Kidney epithelial cell (primary cell): ENCODE measurements around the gene PTPN3. TPM values are rescaled to one million over a fixed set of nuclear protein-coding genes. Genes with fewer than 3 reads are reported as not detected.
A peak's percentile ranks its signal among the peaks of the same experiment; 100 is the strongest.

ENCODE experiments used
- DNase-seq: peaks from one replicate; pipeline ENCODE4 v3.0.0-alpha.2; 2010; ENCODE audit warnings: low read depth
- H3K27me3 ChIP-seq: 2 replicates; pipeline ENCODE4 v1.6.0; 2011; ENCODE audit warnings: low read length; ENCODE audit not compliant: control insufficient read depth, insufficient read depth
- H3K36me3 ChIP-seq: 2 replicates; pipeline ENCODE4 v1.5.1; 2011; ENCODE audit warnings: low read length; ENCODE audit not compliant: control insufficient read depth, insufficient read depth
- H3K4me3 ChIP-seq: 2 replicates; pipeline ENCODE4 v1.5.1; 2011; ENCODE audit warnings: low read depth, mild to moderate bottlenecking, control low read depth, low read length
- CTCF ChIP-seq: IDR thresholded peaks from 2 replicates; pipeline ENCODE4 v1.5.1; 2011; ENCODE audit warnings: mild to moderate bottlenecking, moderate library complexity, low read length, control low read depth, inconsistent platforms; ENCODE audit not compliant: insufficient read depth, poor library complexity, severe bottlenecking
- total RNA-seq: library from RNA; depleted of rRNA; stranded (reverse); fragments of >200 nt; gene quantifications from 2 replicates; pipeline ENCODE4 v1.2.3, GENCODE V29; 2015

Gene PTPN3
- total RNA-seq, 1 donor from 2014 or later, result 33.6 TPM

GRCh38 chr9:109416135-109416706 lies 81.9 kb downstream of the PTPN3 start:
- H3K36me3 ChIP-seq, result peaks cover 1% of the 10 kb centered on the region
- DNase-seq, result no peak
- no peaks in the 10 kb centered on the region for H3K27me3 ChIP-seq
- H3K4me3 ChIP-seq, result no peak overlapping the region
- TF ChIP-seq CTCF, result no peak

- no peaks in the 10 kb centered on the region for H3K36me3 ChIP-seq
- no peaks in the 10 kb centered on the region for H3K27me3 ChIP-seq
- no peak for DNase-seq
- no peak overlapping the region for H3K4me3 ChIP-seq
- no peak for TF ChIP-seq CTCF
These were observed 83.9 kb downstream of the PTPN3 start for GRCh38 chr9:109414125-109414785.

GRCh38 chr9:109411798-109412352 lies 86.2 kb downstream of the PTPN3 start:
- Histone ChIP-seq H3K27me3 (no peaks in the 10 kb centered on the region), H3K36me3 (no peaks in the 10 kb centered on the region), H3K4me3 (no peak overlapping the region)
- DNase-seq, result no peak
- peak; percentile 64 for TF ChIP-seq CTCF

GRCh38 chr9:109411069-109411761 lies 86.9 kb downstream of the PTPN3 start:
- no peak overlapping the region for H3K4me3 ChIP-seq
- no peaks in the 10 kb centered on the region for H3K36me3 ChIP-seq
- DNase-seq, result no peak
- no peaks in the 10 kb centered on the region for H3K27me3 ChIP-seq
- no peak for TF ChIP-seq CTCF

GRCh38 chr9:109409773-109410397 lies 88.2 kb downstream of the PTPN3 start:
- no peak for DNase-seq
- Histone ChIP-seq H3K27me3 (no peaks in the 10 kb centered on the region), H3K4me3 (no peak overlapping the region), H3K36me3 (no peaks in the 10 kb centered on the region)
- TF ChIP-seq CTCF, result peak; percentile 8
